HCT116 (cell line): ENCODE data around the gene GIT1.

ENCODE experiments used
- CTCF ChIP-seq, 3 experiments: fragments of 200-600 bp in 1 of 3; sonication (generic) in 1 of 3; IDR thresholded peaks in 2 of 3; conservative IDR thresholded peaks in 1 of 3; 2 replicates each; pipeline ENCODE4 v1.5.1; 2012 to 2017; ENCODE audit warnings: low read depth in 2 of 3, low read length in 2 of 3, antibody characterized with exemption in 1 of 3, borderline replicate concordance in 1 of 3, control low read depth in 1 of 3, mild to moderate bottlenecking in 1 of 3, mixed read lengths in 1 of 3, mixed run types in 1 of 3, moderate library complexity in 1 of 3; ENCODE audit not compliant: insufficient read depth in 1 of 3
- EGR1 ChIP-seq: IDR thresholded peaks from 2 replicates; pipeline ENCODE4 v1.6.1; 2012; ENCODE audit warnings: low read depth
- EZH2phosphoT487 ChIP-seq: fragments of 200-600 bp; IDR thresholded peaks from 2 replicates; pipeline ENCODE4 v1.6.1; 2018; ENCODE audit warnings: antibody characterized with exemption, borderline replicate concordance
- POLR2A ChIP-seq: IDR thresholded peaks from 2 replicates; pipeline ENCODE4 v1.7.0; 2011; ENCODE audit warnings: borderline replicate concordance; ENCODE audit not compliant: insufficient read depth, insufficient read length; ENCODE audit errors: extremely low read depth
- POLR2AphosphoS5 ChIP-seq: IDR thresholded peaks from 2 replicates; pipeline ENCODE4 v1.6.1; 2011; ENCODE audit warnings: mild to moderate bottlenecking, low read depth, low read length, moderate library complexity
- RAD21 ChIP-seq: IDR thresholded peaks from 2 replicates; pipeline ENCODE4 v1.6.1; 2012; ENCODE audit warnings: low read depth, mild to moderate bottlenecking
- ZBTB33 ChIP-seq: IDR thresholded peaks from 2 replicates; pipeline ENCODE4 v1.6.1; 2011; ENCODE audit warnings: mild to moderate bottlenecking, low read length, moderate library complexity; ENCODE audit not compliant: insufficient replicate concordance; ENCODE audit errors: extremely low read depth

- TF ChIP-seq POLR2A (peak; percentile 23), EZH2phosphoT487 (no peak), CTCF (IDR thresholded peaks at IDR 0.05 in 2 of 3, conservative IDR thresholded peaks at IDR 0.05 in 1 of 3; ENCODE audit: borderline replicate concordance in 1 of 3, insufficient read depth in 1 of 3, low read depth in 2 of 3, low read length in 2 of 3) (no peak), RAD21 (no peak), EGR1 (no peak; the same call in 1 of the 2 replicates), POLR2AphosphoS5 (peak; percentile 71), ZBTB33 (no peak)
Observed at GRCh38 chr17:29589524-29590410, at the start of gene GIT1.
